ENCODE measurements around the gene SEMA7A.
A peak's percentile ranks its signal among the peaks of the same experiment; 100 is the strongest.

Gene SEMA7A

DNA sequence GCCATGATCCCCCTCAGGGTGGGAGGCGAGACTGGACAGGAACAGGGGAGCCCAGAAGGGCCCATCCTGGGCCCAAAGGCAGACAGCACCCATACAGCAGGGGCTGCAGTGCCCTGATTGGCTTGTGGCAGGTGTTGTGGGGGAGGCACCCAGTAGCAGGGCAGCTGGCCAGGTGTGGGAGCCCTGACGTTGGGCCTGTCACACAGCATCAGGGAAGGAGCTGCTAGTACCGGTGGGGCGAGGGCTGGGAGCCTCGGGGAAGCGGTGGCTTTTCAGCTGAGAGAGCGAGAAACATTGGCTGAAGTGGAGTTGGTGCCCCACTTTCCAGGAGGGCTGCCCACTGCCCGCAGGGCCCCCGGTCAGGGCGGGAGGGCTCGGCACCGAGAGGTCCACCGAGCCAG, 46.6 kb downstream of the SEMA7A start:
- no peak for DNase-seq (ENCODE audit: low read depth in 2 of 2)

DNA sequence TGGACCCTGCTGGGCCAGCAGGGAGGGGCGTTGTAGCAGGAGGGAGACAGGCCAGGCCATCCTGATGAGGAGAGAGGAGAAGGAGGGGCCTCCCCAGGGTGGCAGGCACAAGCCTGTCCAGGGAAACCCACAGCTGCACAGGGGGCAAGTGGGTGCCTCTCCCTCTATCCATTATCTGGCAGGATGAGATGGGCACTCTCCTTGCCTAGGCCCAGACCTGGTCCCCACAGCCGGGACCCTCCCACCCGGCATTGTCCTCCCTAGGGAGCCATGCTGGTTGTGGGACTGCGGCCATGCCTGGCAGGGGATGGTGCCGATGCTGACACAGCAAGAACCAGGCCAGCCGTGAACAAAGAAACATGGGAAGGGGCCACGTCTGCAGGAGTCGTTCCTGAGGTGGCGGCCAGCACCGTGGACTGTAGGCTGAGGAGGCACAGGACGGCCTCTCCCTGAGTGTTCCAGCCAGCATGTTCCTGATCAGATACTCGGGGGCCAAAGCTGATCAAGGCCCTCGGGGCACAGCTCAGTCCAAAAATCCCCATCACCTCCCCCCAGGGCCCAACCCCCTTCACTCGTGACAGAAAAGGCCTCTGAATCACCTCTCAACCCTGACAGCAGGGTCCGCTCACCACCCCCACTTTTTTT, 47.1 kb downstream of the SEMA7A start:
- DNase-seq (ENCODE audit: low read depth in 2 of 2): no peak

DNA sequence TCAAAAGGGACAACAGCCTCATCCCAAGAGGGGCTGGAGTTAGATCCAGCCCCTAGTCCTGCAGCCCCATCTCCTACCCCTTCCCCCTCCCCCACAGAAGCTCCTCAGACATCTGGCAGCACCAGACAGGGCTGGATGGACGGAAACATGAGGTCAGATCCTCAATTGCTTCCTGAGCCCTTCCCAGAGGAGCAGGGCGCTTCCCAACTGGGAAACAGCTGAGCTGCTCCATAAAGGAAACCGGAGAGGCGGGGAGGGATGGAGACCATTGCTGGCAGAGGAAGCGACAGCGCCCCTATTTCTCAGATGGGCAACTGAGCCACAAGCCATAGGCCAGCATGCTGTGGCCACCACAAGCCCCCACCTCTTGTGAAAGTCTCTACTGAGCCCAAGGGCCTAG, 48.0 kb downstream of the SEMA7A start:
- DNase-seq (ENCODE audit: low read depth in 2 of 2): no peak

DNA sequence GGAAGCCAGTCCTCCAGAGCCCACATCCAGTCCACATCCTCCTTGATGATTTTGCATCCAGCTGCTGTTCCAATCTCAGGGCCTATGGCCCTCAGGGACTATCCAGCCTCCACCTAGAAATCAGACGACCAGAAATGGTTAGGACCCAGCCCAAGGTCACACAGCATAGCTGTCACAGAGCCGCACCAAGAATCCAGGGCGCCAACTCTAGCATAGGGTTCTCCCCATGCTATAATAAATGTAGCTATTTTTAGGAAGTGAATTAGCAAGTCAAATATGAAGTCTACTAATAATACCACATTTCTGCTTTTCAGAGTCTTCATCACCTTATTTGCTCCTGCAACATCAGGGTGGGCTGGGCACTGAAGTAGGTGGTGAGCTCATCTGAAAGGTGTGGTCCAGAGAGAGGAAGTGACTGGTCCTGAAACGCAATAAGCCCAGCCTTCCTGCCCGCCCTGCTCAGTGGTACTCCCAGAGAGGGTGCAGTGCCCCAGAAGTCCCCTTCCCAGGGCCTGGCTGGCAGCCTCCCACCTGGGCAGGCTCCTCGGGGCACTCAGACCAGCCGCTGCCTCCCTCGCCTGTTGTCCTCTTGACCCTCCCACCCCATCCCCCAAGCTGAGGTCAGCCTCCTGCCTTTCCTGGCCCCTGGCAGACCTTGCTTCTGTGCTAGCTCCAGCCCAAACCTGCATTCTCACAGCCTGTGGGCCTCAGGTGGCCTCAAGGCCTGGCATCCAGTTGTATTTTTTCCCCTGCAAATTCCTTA, 48.7 kb downstream of the SEMA7A start:
- peak; percentile 59 to 69 for DNase-seq (ENCODE audit: low read depth in 2 of 2)

DNA sequence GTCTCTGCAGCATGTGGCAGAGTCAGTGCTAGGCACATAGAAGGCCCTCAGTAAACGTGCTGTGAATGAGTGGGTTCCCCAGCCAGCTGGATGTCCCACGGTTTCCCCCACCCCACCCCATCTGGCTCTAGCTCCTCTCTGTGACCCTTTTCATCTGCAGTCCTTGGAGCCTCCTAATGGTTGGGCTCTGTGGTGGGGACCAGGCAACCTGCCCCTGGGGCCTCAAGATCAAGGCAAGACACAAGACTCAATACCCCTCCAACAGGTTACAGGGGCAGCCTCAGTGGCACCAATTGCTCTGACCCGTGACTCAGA, 49.2 kb downstream of the SEMA7A start:
- DNase-seq (ENCODE audit: low read depth in 2 of 2): no peak

DNA sequence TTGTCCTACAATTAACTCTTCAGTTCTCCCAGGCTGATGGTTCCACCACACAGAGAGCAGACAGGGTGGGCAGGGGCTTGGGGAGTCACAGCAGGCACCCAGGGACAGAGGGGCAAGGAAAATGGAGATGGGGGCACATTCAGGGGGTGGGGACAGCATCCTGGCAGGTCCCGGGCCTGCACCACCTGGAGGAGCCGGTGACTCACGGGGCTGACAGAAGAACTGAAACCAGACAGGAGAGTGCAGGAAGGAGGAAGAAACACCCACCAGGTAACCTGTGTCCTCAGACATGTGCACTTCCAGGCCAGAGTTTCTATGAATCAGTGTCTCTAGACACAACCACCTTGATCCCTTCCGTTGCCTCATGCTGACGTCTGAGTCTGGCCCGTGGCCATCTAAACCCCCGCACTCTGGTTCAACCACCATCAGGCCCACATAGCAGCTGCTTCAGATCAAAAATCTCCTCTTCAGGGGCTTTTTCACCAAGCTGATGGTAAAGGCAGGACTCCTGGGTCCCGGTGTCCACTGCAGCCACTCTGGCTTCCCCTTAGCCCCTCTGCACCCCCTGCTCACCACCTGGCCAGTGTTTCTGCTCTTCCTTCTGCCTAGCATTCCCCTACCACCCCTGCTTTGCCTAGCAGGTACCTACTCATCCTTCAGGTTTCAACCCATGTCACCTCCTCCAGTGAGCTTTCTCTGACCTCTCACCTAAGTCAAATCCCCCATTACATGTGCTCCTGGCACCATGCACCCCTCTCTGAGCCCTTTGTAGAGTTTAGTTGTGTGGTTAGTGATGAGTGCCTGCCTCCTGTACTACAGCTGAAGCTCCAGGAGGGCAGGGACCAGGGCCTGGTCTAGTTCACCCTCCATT, 49.8 kb downstream of the SEMA7A start:
- DNase-seq (ENCODE audit: low read depth in 2 of 2): peak; percentile 75 to 76

DNA sequence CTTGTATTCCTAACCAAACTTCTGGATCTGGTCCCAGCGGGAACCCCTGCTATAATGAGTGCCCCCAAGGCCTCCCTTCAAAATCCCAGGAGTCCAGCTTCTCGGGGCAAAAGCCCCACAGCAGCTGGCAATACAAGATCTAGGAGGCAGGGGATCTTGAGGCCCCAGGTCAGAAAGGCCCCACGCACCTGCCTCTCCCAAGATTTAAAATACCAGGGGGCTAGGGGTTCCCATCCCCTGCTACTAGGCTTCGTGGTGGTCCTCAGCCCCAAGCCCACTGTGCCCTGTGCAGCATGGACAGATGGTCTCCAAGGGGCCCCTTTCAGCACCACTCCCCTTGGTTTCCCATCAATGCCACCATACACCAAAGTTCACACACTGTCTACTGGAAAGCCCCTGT, 50.5 kb downstream of the SEMA7A start:
- no peak for DNase-seq (ENCODE audit: low read depth in 2 of 2)

DNA sequence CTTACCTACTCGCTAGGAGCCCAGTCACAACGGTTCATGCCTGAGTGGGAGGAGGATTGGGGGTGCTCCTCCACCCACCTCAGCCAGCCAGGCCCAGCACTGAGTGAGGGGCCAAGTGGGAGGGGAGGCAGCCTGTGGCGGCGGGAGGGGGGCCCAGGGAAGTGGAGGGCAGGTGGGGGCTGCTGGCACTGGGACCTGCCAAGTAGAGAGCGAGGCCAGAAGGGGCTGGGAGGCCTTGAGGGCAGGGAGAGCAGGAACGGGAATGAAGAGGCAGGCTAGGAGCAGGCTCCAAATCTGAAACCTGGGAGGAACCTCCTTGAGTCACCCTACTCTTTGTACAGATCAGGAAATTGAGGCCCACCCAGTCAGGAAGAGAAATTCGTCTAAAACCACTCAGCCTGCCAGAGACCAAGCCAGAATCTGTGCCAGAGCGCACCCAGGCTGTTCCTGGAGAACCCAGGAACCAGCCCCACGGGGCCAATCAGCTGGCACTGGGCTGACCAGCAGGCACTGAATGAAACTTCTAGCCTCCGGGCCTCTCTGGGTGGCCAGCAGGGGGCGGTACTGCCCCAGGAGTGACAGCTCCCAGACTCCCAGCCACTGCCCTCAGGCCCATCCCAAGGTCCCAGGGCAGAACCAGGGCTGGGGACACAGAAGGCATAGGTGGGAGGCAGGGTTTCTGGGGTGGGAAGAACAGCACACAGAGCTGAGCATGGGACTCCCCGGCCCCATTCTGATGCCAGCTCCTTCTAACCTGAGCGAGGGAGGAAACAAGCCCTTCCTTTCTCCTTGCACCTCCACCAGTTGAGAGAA, 51.5 kb downstream of the SEMA7A start:
- peak; percentile 65 to 66 for DNase-seq (ENCODE audit: low read depth in 2 of 2)

DNA sequence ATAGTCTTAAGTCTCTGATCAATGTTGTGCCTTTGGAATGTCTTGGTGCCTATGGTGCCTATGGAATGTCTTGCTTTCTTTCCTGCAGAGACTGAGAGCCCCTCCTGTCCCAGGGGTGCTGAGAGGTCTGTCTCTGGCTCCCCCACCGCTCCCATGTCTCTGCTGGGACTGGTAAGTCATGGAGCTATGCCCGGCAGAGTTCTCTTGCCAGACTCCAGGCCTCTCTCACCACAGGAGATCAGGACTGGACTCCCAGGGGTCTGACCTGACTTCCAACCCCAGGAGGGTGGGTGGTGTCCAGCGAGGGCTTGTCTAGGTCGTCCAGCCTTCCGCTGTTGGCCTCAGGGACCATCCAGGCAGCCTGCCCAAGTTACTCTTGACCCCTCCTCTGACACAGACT, 52.3 kb downstream of the SEMA7A start:
- DNase-seq (ENCODE audit: low read depth in 2 of 2): no peak

DNA sequence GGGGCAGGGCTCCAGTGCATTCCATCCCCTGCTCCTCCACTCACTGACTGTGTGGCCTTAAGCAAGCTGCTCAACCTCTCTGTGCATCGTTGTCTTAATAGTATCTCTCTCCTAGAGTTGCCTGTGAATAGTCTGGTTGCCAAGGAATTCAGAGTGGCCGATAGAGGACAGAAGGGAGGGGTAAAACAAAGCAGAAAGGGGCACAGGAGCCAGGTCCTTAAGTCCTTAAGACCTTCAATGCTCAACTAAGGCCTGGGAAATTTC, 52.6 kb downstream of the SEMA7A start:
- DNase-seq (ENCODE audit: low read depth in 2 of 2): no peak

DNA sequence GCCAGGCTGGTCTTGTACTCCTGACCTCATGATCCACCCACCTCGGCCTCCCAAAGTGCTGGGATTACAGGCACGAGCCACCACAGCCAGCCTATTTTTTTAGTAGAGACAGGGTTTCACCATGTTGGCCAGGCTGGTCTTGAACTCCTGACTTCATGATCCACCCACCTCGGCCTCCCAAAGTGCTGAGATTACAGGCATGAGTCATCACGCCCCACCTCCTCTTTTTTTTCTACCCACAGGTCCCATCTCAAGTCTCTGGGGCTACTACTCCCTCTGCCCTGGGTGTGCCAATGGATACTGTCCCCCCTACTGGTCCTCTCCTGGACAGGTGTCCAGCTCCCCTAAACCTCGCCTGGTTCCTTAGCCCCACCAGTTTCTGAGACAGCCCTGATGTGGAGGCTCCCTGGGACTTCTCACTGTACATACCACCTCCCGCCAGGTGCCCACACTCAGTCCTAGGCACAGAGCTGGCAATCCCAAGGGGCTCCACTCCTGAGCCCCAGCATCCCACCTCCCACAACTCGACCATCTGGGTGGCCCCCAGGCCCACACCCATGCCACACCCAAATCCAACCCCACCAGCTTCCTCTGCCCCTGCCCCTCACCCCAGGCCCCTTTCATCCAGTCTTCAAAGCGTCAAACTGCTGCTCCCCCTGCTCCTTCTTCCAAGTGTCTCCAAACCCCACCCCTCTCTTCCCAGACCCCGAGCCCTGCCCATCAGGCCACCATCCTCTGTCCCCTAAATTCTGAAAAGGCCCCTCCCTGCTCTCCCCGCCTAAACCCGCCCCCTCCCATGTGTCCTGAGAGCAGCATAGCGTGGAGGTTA, 53.2 kb downstream of the SEMA7A start:
- no peak for DNase-seq (ENCODE audit: low read depth in 2 of 2)

DNA sequence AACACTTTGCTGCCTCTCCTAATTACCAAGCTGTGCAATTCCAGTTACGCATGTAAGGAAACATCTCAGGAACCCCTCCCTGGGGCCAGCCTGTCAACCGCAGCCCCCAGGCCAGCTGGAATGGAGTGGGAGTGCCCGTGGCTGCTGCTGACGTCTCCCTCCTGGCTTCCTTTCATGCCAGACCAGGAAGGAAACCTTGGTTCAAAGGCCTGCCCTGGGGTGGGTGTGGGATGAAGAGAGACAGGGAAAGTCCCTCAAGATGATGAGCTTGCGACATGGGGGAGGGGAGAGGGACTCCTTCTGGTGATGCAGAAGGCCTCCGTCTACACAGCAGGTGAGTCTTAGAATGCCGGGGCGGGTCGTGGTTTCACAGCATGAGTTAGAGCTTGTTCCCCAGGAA, 54.9 kb downstream of the SEMA7A start:
- DNase-seq (ENCODE audit: low read depth in 2 of 2): peak in 1 of 2 donors; percentile 70

DNA sequence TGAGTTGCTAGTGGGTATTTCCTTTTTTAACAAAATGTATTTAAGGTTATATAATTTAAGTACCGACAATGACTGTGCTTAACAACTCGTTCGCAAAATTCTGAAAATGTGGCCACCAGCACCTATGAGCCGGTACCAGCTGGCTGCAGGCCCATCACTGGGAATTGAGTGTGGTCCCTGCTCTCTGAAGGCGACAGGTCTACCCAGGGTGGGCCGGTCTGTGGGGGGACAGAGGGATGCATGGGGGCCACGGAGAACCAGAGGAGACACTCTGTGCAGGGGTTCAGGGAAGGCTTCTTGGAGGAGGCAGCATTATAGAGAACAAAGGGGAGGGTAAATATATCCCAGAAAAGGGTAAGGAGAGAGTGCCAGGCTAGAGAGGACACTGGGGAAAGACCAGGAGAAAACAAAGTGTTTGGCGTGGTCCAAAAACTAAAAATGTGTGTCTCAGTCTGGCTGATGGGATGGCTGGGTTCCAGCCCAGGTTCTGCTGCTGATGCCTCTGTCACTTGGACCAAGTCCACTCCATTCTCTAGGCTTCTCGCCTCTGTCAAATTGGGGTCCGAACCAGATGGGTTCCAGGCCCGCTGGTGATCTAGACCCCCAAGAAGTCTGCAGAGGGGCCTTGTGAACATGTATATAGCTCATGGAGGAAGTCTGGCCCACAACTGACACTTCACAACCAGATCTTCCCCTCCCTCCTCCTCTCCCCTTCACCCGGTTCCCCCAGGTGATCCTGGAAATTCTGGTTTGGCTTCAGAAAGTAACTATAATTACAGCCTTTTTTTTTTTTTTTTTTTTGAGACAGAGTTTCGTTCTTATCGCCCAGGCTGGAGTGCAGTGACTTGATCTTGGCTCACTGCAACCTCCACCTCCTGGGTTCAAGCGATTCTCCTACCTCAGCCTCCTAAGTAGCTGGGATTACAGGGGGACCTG, 55.7 kb downstream of the SEMA7A start:
- no peak for DNase-seq (ENCODE audit: low read depth in 2 of 2)

DNA sequence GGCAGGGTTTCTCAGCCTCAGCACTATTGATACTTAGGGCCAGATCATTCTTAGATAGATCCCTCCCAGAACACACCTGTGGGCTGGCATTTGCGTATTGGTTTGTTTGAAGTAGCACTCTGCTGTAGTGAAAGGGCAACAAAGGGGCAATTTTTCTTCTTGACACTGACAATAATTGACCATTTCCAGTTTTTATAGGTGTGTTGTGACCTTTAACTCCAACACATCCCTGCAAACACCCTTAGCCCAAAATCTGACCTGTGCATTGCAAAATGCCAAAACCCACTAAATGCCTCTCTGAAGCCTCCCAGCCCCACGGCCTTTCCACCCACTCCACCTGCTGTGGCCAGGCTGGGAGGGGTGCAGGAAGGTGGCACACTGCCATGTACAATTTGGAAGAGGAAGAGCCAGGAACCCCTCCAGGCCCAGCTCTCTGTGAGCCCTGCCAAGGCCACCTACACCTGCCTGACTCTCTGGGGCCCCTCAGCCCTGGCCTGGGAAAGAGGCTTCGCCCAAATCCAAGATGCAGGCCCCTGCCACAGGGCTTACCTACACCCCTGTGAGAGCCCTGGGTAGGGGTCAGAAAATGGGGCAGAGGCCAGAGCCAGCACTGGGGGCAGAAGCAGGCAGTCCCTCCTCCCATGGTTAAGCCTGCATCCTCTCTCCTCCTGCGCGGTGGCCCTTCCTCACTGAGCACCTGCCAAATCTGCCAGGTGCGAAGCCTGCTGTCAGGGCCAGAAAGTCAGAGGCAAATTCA, 56.8 kb downstream of the SEMA7A start:
- no peak for DNase-seq (ENCODE audit: low read depth in 2 of 2)

DNA sequence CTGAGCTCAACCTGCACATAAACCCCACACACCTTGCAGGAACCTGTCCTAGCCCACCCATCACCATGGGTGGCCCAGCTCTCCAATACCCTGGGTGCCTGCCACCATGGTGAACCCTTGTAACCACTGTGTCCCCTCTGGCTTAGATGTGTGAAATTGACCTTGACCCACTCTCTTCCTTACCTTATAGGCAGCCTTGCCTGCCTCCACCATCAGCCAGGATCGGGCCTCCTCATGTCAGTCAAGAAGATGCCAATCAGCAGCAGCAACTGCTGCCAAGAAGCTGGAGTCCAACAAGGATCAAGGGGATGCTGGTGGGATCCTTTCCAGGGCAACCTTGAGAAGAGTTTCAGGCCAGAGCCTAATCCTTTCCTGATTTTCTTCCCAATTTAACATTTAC, 57.5 kb downstream of the SEMA7A start:
- no peak for DNase-seq (ENCODE audit: low read depth in 2 of 2)

DNA sequence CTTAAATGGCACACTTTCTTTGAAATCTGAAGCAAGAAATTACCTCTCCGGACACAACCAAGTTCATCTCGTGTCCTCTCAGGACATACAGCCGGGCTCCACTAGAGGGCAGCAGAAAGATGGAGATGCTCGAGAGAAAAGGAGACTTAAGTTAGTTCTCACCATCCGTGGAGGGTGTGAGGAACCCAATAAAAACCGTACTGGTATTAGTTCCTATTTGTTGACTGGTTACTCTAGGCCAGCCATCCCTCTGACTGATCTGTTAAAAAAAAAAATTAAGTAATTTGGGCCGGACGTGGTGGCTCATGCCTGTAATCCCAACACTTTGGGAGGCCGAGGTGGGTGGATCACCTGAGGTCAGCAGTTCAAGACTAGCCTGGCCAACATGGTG, 58.5 kb downstream of the SEMA7A start:
- DNase-seq (ENCODE audit: low read depth in 2 of 2): peak; percentile 69 to 72

DNA sequence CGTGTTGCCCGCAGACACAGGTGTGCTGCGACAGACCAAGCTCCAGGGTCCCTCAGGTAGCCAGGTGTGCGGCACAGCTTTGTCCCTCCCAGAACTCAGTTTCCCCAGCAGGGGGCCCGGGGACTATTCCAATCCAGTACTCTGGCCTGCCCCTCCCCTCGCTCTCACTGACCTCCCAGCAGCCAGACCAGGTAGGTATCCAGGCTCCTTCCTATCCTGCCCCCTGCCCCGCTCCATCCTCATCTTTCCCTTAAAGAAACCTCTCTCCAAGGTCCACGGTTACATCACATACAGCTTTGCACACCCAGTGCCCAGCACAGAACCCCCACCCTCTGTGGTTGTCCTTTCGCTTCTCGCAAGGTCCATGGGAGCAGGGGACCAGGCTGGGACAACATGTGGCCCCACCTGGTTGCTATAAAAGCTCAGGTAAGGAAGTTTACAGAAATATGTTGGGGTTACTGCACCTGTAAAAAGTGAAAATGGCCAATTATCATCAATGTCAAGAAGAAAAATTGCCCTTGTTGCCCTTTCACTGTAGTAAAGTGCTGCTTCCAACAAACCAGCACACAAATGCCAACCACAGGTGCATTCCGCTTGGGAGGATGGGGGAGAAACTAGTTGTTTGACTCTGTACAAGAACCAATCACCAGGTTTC, 59.0 kb downstream of the SEMA7A start:
- DNase-seq (ENCODE audit: low read depth in 2 of 2): no peak

DNA sequence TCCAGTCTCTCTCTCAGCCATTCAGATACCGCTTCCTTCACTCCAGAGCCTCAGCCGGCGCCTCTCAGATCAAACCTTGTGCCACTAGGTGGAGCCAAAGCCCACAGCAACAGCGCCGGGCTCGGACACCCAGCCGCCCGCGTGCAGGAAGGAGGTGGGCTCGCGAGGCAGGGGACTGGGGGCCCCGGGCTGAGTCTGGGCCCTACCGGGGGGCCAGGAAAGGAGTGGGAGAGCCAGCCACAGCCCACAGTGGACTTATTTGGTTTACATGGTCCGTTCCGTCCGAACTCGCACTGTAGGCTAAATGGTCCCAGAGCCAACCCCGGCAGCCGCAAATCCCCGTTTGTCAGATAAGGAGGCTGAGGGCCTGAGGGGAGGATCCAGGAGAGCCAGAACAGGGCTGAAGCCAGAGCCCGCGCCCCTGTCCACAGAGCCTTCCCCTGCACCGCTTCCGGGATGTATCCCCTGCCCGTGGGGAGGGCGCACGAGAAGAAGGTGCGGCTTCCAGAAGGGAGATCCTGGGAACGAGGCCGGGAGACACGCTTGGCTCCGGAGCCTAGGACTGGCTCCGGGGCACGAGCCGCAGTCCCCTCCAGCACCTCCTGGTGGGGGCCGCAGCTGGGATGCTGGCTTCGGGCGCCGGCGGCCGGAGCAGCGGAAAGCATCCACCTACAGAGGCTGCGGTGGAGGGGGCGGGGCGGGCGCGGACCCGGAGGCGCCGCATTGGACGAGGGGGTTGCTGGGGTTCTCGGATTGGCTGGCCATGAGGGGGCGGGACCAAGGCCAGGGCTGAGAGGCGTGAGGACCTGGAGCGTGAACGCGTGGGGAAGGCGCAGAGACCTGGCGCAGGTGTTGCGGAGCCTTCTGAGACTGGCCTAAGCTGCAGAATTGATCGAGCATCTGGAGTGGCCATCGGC, 59.8 kb downstream of the SEMA7A start:
- peak; percentile 91 to 93 for DNase-seq (ENCODE audit: low read depth in 2 of 2)

Data from stimulated activated CD8-positive, alpha-beta memory T cell treated with anti-CD3 and anti-CD28 coated beads, Interleukin-15, amount 100 ng/mL, for 48 hours (primary cell).